CD14-positive monocyte (primary cell): ENCODE measurements around the gene MAN2B2. TPM values are rescaled to one million over a fixed set of nuclear protein-coding genes. Genes with fewer than 3 reads are reported as not detected.

ENCODE experiments used
- DNase-seq, 3 donors: peaks; one replicate each; pipeline ENCODE4 v3.0.0-alpha.2; 2011 to 2022
- H2AFZ ChIP-seq: 2 replicates; pipeline ENCODE4 v1.6.0; 2012; ENCODE audit warnings: mild to moderate bottlenecking, low read depth, low read length, inconsistent platforms; ENCODE audit not compliant: insufficient read depth, poor library complexity, severe bottlenecking
- H3K27ac ChIP-seq, 2 donors: 1 replicate in 1 of 2; 2 replicates in 1 of 2; pipeline ENCODE4 v1.5.1; 2012 to 2013; ENCODE audit warnings: low read length in 2 of 2, control low read depth in 1 of 2, inconsistent platforms in 1 of 2, low read depth in 1 of 2, mild to moderate bottlenecking in 1 of 2
- H3K27me3 ChIP-seq, 2 donors: one replicate each; pipeline versions ENCODE4 v1.6.0 to v1.6.1; 2011 to 2013; ENCODE audit warnings: low read length in 2 of 2; ENCODE audit not compliant: control insufficient read depth in 2 of 2, insufficient read depth in 2 of 2
- H3K36me3 ChIP-seq, 2 donors: replicated peaks in 1 of 2; 1 replicate in 1 of 2; 2 replicates in 1 of 2; pipeline versions ENCODE4 v1.5.1 to v1.6.1; 2012 to 2013; ENCODE audit warnings: low read length in 2 of 2, control low read depth in 1 of 2, inconsistent platforms in 1 of 2, mild to moderate bottlenecking in 1 of 2; ENCODE audit not compliant: insufficient read depth in 2 of 2, control insufficient read depth in 1 of 2
- H3K4me1 ChIP-seq, 2 donors: 1 replicate in 1 of 2; 2 replicates in 1 of 2; pipeline versions ENCODE4 v1.5.1 to v1.6.1; 2012 to 2013; ENCODE audit warnings: low read length in 2 of 2, control low read depth in 1 of 2, inconsistent platforms in 1 of 2, mild to moderate bottlenecking in 1 of 2, moderate library complexity in 1 of 2; ENCODE audit not compliant: insufficient read depth in 2 of 2, control insufficient read depth in 1 of 2
- H3K4me2 ChIP-seq: replicated peaks from 2 replicates; pipeline ENCODE3; 2012; ENCODE audit warnings: low read length, moderate library complexity, mild to moderate bottlenecking; ENCODE audit not compliant: poor library complexity, severe bottlenecking; ENCODE audit errors: extremely low read depth
- H3K4me3 ChIP-seq, 3 experiments: fragments of 200-600 bp in 1 of 3; sonication (generic) in 1 of 3; replicated peaks in 1 of 3; 1 replicate in 2 of 3; 2 replicates in 1 of 3; pipeline ENCODE4 v1.5.1; 2011 to 2013; ENCODE audit warnings: low read length in 3 of 3, mild to moderate bottlenecking in 3 of 3, control low read depth in 2 of 3, low read depth in 2 of 3, inconsistent platforms in 1 of 3, moderate library complexity in 1 of 3
- H3K79me2 ChIP-seq: 2 replicates; pipeline ENCODE4 v1.6.0; 2012; ENCODE audit warnings: mild to moderate bottlenecking, control low read depth, inconsistent platforms, low read length, moderate library complexity; ENCODE audit not compliant: insufficient read depth
- H3K9ac ChIP-seq: 2 replicates; pipeline ENCODE4 v1.6.0; 2017; ENCODE audit warnings: low read length, mild to moderate bottlenecking; ENCODE audit not compliant: insufficient read depth, poor library complexity, severe bottlenecking
- H3K9me3 ChIP-seq, 2 donors: replicated peaks in 1 of 2; 1 replicate in 1 of 2; 2 replicates in 1 of 2; pipeline versions ENCODE4 v1.5.1 to v1.6.1; 2012 to 2013; ENCODE audit warnings: low read length in 2 of 2, control low read depth in 1 of 2; ENCODE audit not compliant: control insufficient read depth in 1 of 2, insufficient read depth in 1 of 2
- H4K20me1 ChIP-seq: 2 replicates; pipeline ENCODE4 v1.6.0; 2012; ENCODE audit warnings: mild to moderate bottlenecking, low read length, control low read depth, moderate library complexity; ENCODE audit not compliant: insufficient read depth
- H3K27ac Mint-ChIP-seq, 7 donors: one replicate each; pipeline ENCODE4 v1.8.0; 2020; ENCODE audit warnings: mild to moderate bottlenecking in 7 of 7, mixed read lengths in 7 of 7, moderate library complexity in 6 of 7, inconsistent platforms in 2 of 7
- H3K27me3 Mint-ChIP-seq, 3 donors: one replicate each; pipeline ENCODE4 v1.8.0; 2021 to 2022; ENCODE audit warnings: low read depth in 3 of 3, mild to moderate bottlenecking in 3 of 3, mixed read lengths in 3 of 3, moderate library complexity in 3 of 3, inconsistent platforms in 1 of 3
- H3K36me3 Mint-ChIP-seq, 2 donors: one replicate each; pipeline ENCODE4 v1.8.0; 2020; ENCODE audit warnings: mixed read lengths in 2 of 2, inconsistent platforms in 1 of 2, mild to moderate bottlenecking in 1 of 2
- H3K4me1 Mint-ChIP-seq: one replicate; pipeline ENCODE4 v1.8.0; 2020; ENCODE audit warnings: mild to moderate bottlenecking, mixed read lengths
- H3K4me3 Mint-ChIP-seq, 2 donors: one replicate each; pipeline ENCODE4 v1.8.0; 2020; ENCODE audit warnings: mild to moderate bottlenecking in 2 of 2, mixed read lengths in 2 of 2, moderate library complexity in 1 of 2
- H3K9me3 Mint-ChIP-seq, 7 donors: one replicate each; pipeline ENCODE4 v1.8.0; 2020 to 2022; ENCODE audit warnings: mixed read lengths in 7 of 7, mild to moderate bottlenecking in 6 of 7, moderate library complexity in 6 of 7, inconsistent platforms in 2 of 7
- CTCF ChIP-seq: fragments of 200-600 bp; IDR thresholded peaks from one replicate; pipeline ENCODE4 v1.8.0; 2022; ENCODE audit warnings: antibody characterized with exemption, mild to moderate bottlenecking
- WGBS: methylation state at CpG from one replicate; pipeline ENCODE4 v1.1.5; 2013; ENCODE audit warnings: missing lambda C conversion rate; ENCODE audit not compliant: insufficient coverage; 5-methylcytosine and 5-hydroxymethylcytosine counted together
- intact Hi-C, 2 donors: fragments of 100-400 bp; cut with micrococcal nuclease; formaldehyde crosslinking; loops; one replicate each; pipeline versions ENCODE4 v1.15.0 to v1.15.1; 2023
- polyA plus RNA-seq, 3 donors: library from polyadenylated mRNA; depleted of rRNA in 1 of 3; unstranded in 2 of 3; stranded (reverse) in 1 of 3; fragments of 300-500 nt in 2 of 3; fragments of >200 nt in 1 of 3; fragmentation: Illumina TruSeq in 2 of 3; gene quantifications; 1 replicate in 2 of 3; 2 replicates in 1 of 3; pipeline ENCODE4 v1.2.3, GENCODE V29; 2012 to 2021

MAN2B2 gene
- polyA plus RNA-seq, 3 donors: 9.6 to 28.4 (median 10.6) TPM

DNA sequence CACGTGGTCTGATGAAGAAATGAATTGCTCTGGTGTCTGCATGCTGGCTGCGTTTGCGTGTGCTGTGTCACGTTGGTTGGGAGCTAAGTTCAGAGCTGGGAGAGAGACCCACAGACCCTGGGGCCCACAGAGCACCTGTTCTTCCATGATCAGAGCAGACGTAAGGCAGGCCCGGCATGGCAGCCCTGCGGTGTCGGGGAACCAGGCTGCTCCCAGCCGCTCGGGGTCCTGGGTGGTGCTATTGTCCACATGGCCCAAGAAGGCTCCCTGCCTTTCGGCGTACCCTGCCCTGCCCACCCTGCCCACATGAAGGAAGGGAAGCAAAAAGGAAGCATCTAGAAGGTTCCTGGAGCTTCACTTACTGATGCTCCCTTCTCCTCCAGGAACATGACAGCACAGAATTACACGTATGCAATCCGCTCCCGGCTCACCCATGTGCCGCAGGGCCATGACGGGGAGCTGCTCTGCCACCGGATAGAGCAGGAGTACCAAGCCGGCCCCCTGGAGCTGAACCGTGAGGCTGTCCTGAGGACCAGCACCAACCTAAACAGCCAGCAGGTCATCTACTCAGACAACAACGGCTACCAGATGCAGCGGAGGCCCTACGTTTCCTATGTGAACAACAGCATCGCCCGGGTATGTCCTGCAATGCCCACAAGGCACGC lies 34.6 kb downstream of the MAN2B2 start:
- Mint-ChIP-seq H3K36me3 (peaks cover 92 to 96% of the 10 kb centered on the region in 2 donors), H3K27me3 (peaks cover 0 to 5% (median 0%) of the 10 kb centered on the region in 3 donors)
- no peak overlapping the region for H3K9ac ChIP-seq

DNA sequence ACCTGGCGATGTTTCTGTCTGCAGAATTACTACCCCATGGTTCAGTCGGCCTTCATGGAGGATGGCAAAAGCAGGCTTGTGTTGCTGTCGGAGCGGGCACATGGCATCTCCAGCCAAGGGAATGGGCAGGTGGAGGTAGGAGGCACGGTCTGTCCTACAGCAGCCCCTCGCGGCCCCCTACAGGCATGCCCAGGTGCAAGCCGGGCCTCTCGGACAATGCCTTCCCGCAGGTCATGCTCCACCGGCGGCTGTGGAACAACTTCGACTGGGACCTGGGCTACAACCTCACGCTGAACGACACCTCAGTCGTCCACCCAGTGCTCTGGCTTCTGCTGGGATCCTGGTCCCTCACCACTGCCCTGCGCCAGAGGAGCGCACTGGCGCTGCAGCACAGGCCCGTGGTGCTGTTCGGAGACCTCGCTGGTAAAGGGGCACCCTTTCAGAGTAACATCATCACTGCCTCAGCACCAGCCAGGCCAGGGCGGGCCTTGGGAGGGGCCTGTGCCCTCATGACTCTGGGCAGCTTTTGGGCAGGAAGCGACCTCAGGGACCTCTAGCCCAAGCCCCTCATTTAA lies 36.0 kb downstream of the MAN2B2 start:
- H3K79me2 ChIP-seq: no peaks in the 10 kb centered on the region
- WGBS: 95% methylated on average over 20 of the region's 24 CpGs
- H3K4me1 ChIP-seq: no peaks in the 10 kb centered on the region
- no peak for DNase-seq
- Mint-ChIP-seq H3K27me3 (peaks cover 0 to 6% (median 0%) of the 10 kb centered on the region in 3 donors), H3K4me1 (peaks cover 2% of the 10 kb centered on the region), H3K4me3 (no peak overlapping the region), H3K9me3 (peaks cover under 1 to 5% (median 3%) of the 10 kb centered on the region in 7 donors), H3K36me3 (peaks cover 87 to 95% of the 10 kb centered on the region in 2 donors), H3K27ac (peak overlapping the region in 1 of 7 donors; percentile 50)
- H3K27me3 ChIP-seq: no peaks in the 10 kb centered on the region
- peaks cover 91 to 100% of the 10 kb centered on the region in 2 donors for H3K36me3 ChIP-seq
- no peak overlapping the region for H3K4me3 ChIP-seq
- H3K27ac ChIP-seq: no peak overlapping the region
- H4K20me1 ChIP-seq: no peaks in the 10 kb centered on the region
- intact Hi-C loops: no loop called here
- no peak overlapping the region for H2AFZ ChIP-seq
- H3K4me2 ChIP-seq: no peak overlapping the region
- no peak for TF ChIP-seq CTCF
- no peak overlapping the region for H3K9ac ChIP-seq
- no peaks in the 10 kb centered on the region for H3K9me3 ChIP-seq

More for the DNA sequence above, 34.6 kb downstream of the MAN2B2 start:
- no peaks in the 10 kb centered on the region for H4K20me1 ChIP-seq
- peaks cover 91 to 100% of the 10 kb centered on the region in 2 donors for H3K36me3 ChIP-seq
- H3K4me1 ChIP-seq: no peaks in the 10 kb centered on the region
- Mint-ChIP-seq H3K4me1 (peaks cover 2% of the 10 kb centered on the region), H3K27ac (no peak overlapping the region), H3K9me3 (peaks cover 8 to 16% (median 11%) of the 10 kb centered on the region in 7 donors), H3K4me3 (no peak overlapping the region)
- no peak for DNase-seq
- no peaks in the 10 kb centered on the region for H3K79me2 ChIP-seq
- 97% methylated on average over 23 of the region's 26 CpGs for WGBS
- no peak overlapping the region for H3K27ac ChIP-seq
- intact Hi-C loops: no loop called here
- peaks cover 8% of the 10 kb centered on the region in 2 donors for H3K9me3 ChIP-seq
- H3K27me3 ChIP-seq: no peaks in the 10 kb centered on the region
- no peak overlapping the region for H2AFZ ChIP-seq
- no peak overlapping the region for H3K4me2 ChIP-seq
- no peak overlapping the region for H3K4me3 ChIP-seq
- no peak for TF ChIP-seq CTCF
